ENCODE data around the gene DRD1. TPM values are rescaled to one million over a fixed set of nuclear protein-coding genes. Genes with fewer than 3 reads are reported as not detected.

DRD1 gene
- total RNA-seq (2021; ENCODE audit: unreplicated experiment), result 0.54 TPM
- 0.32 and 0.59 TPM in 2 replicates for polyA plus RNA-seq (2012)
- percentile 36 among the genes with signal in this experiment for Bru-seq, nascent RNA
- percentile 17 among the genes with signal in this experiment for BruChase-seq, experiment 1, labeled RNA remaining after a 6-hour chase
- percentile 63 among the genes with signal in this experiment for BruChase-seq, experiment 2, labeled RNA remaining after a 2-hour chase
- long read RNA-seq, full-length matches to known transcripts, result 3 of 4 reads
- long read RNA-seq, partial matches to known transcripts, result 0 of 4 reads
- long read RNA-seq, other reads (novel, unspliced or antisense), result 1 of 4 reads

GRCh38 chr5:175444060-175444904 lies at the start of gene DRD1:
DRD1 (minus strand) TSS chr5:175444182; CDS start chr5:175443099, 1,083 bp downstream.
- Histone ChIP-seq H3K9me2 (ENCODE audit: insufficient read depth) (no peaks in the 10 kb centered on the region), H2AFZ (ENCODE audit: low read depth, low read length, poor library complexity, severe bottlenecking) (peak within 1 kb of the TSS; percentile 63), H3K9me3 (ENCODE audit: control insufficient read depth in 1 of 2, insufficient read depth in 1 of 2, low read depth in 1 of 2, low read length in 2 of 2) (no peaks in the 10 kb centered on the region), H3K36me3 (ENCODE audit: control insufficient read depth in 1 of 2, insufficient read depth in 2 of 2, low read length in 2 of 2) (no peaks in the 10 kb centered on the region), H3K79me2 (ENCODE audit: insufficient read depth, low read length) (no peaks in the 10 kb centered on the region), H4K20me1 (ENCODE audit: insufficient read depth) (no peaks in the 10 kb centered on the region), H3K4me1 (ENCODE audit: control insufficient read depth in 1 of 2, insufficient read depth in 2 of 2, low read length in 2 of 2) (peaks cover 9% of the 10 kb centered on the region in 2 experiments; a peak in 2 of 4 replicates), H3K4me3 (replicated peaks in 1 of 2; ENCODE audit: low read depth in 1 of 2, low read length in 2 of 2) (peak within 1 kb of the TSS; percentile 20 to 42), H3K27me3 (ENCODE audit: insufficient read depth, low read length) (no peaks in the 10 kb centered on the region), H3K9ac (ENCODE audit: low read length) (no peak within 1 kb of the TSS), H3K27ac (ENCODE audit: low read depth, low read length) (peak within 1 kb of the TSS; percentile 43; the same call in 1 of the 2 replicates), H3K4me2 (ENCODE audit: low read length) (peak within 1 kb of the TSS; percentile 70)
- ATAC-seq (peak; percentile 98), DNase-seq (ENCODE audit: low read depth, low spot score) (no peak)
- TF ChIP-seq FOSL1 (IDR thresholded peaks at IDR 0.05; ENCODE audit: low read depth) (no peak), RAD21 (IDR thresholded peaks at IDR 0.05; ENCODE audit: low read depth) (peak; percentile 91), CTCF (IDR thresholded peaks at IDR 0.05 in 2 of 3, conservative IDR thresholded peaks at IDR 0.05 in 1 of 3; ENCODE audit: borderline replicate concordance in 1 of 3, insufficient read depth in 1 of 3, low read depth in 2 of 3, low read length in 2 of 3) (peak; percentile 66 to 79 (median 79)), ZFX (IDR thresholded peaks at IDR 0.05) (no peak)
- CTCF ChIA-PET, result interaction anchor here (1.5 kb wide), 1 partner anchor 493 kb away, joined by 5 read pairs; no protein-coding TSS in a partner anchor
- RAD21 ChIA-PET (ENCODE audit: low non-redundant PET in 1 of 2, low total read pairs in 2 of 2, uncharacterized antibody in 2 of 2, unreplicated experiment in 2 of 2), result no interaction called here
- intact Hi-C loops (cut with micrococcal nuclease), result loop anchor here (1.0 to 5.0 kb wide), 2 partner anchors 242 to 493 kb away; no protein-coding TSS in a partner anchor
- POLR2A ChIA-PET, result no interaction called here
- BruUV-seq (replicated peaks), result no TSS peak

Measured in HCT116 (cell line).